HFF-Myc (cell line): ENCODE measurements around the gene CCDC24.

Experiments
- DNase-seq: peaks from one replicate; pipeline ENCODE4 v3.0.0-alpha.2; 2011; ENCODE audit warnings: low read depth; ENCODE audit errors: extremely low read depth
- H3K4me3 ChIP-seq: replicated peaks from 2 replicates; pipeline ENCODE4 v1.5.1; 2011; ENCODE audit warnings: low read depth, mild to moderate bottlenecking, control low read depth, low read length
- TF ChIP-seq, protein P1 (sequence below): IDR thresholded peaks from 2 replicates; pipeline ENCODE4 v1.5.1; 2012; ENCODE audit warnings: mild to moderate bottlenecking, low read depth, low read length, control low read depth; ENCODE audit errors: missing control alignments

Gene CCDC24

DNA sequence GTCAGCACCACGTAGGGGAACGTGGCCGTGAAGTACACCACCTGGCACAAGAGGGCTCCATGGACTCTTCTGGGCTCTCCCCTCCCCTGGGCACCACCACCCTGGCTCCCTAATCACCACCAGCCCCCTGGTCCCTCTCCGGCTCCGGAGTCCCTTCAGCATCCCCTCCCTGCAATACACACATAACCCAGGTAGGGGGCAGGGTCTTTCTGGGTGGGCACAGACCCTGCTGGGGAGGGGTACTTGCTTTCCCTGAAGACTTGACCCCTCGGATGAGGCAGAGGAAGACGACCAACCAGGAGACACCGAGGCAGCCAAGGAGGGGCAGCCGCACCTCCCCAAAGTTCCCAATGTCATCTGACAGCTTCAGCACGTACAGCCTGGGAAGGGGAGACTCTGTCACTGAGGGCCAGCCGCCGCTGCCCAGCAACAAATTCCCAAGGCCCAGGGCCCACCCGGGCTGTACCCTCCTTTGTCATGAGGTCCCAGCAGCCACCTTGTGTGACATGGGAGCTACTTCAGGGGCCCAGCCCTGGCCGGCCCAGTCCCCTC is 11.3 kb downstream of the CCDC24 start:
- H3K4me3 ChIP-seq, result no peak overlapping the region
- no peak for DNase-seq
- TF ChIP-seq, protein P1, sequence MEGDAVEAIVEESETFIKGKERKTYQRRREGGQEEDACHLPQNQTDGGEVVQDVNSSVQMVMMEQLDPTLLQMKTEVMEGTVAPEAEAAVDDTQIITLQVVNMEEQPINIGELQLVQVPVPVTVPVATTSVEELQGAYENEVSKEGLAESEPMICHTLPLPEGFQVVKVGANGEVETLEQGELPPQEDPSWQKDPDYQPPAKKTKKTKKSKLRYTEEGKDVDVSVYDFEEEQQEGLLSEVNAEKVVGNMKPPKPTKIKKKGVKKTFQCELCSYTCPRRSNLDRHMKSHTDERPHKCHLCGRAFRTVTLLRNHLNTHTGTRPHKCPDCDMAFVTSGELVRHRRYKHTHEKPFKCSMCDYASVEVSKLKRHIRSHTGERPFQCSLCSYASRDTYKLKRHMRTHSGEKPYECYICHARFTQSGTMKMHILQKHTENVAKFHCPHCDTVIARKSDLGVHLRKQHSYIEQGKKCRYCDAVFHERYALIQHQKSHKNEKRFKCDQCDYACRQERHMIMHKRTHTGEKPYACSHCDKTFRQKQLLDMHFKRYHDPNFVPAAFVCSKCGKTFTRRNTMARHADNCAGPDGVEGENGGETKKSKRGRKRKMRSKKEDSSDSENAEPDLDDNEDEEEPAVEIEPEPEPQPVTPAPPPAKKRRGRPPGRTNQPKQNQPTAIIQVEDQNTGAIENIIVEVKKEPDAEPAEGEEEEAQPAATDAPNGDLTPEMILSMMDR, result peak; percentile 36

DNA sequence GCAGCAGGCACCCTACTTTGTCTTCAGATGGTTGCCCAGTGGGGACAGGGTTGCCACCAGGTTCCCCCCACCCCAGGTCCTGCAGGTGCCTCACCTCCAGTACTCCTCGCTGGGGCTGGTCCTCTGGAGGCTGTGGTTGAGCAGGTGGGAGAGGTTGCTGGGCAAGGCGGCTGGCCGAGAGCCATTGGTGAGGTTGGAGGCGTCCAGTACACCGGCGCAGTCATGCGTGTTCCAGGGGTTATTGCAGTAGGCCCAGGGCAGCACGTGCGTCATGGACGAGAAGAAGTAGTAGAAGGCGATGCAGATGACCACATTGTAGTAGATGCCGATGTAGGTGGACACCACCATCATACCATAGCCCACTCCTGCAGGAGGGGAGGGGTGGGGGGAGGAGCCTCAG is 16.9 kb downstream of the CCDC24 start:
- no peak for DNase-seq
- no peak overlapping the region for H3K4me3 ChIP-seq
- TF ChIP-seq, protein P1, result no peak

DNA sequence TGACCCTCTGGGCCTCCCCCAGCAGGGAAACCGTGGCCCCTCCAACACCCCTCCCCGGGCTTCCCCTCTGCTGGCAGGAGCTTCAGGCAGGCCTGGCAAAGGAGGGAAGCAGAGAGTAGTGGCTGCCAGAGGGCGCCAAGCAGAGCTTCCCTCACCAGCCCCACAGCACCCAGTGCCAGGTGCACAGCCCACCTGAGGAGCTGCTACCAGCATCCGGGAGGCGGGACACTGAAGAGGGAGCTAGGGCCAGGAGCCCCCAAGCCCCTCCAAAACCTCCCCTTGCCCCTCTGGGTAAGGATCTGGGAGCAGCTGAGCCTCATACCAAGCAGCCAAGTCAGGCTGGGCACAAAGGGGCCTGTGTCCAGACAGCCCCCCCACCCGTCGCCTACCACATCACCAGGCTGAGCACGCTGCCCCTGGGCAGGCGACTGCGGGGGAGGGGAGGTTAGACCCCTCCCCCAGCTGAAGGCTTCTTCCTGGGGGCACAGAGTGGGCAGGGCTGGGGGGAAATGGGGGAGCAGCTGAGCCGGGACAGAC is 19.6 kb downstream of the CCDC24 start:
- no peak overlapping the region for H3K4me3 ChIP-seq
- TF ChIP-seq, protein P1, result no peak
- no peak for DNase-seq

GRCh38 chr1:44012404-44012803 is 21.0 kb downstream of the CCDC24 start:
- no peak for DNase-seq
- TF ChIP-seq, protein P1, result no peak
- no peak overlapping the region for H3K4me3 ChIP-seq

GRCh38 chr1:44012941-44013609 is 21.7 kb downstream of the CCDC24 start:
- no peak for DNase-seq
- TF ChIP-seq, protein P1, result no peak
- H3K4me3 ChIP-seq, result no peak overlapping the region

GRCh38 chr1:44013949-44014348 is 22.6 kb downstream of the CCDC24 start:
- no peak for DNase-seq
- H3K4me3 ChIP-seq, result no peak overlapping the region
- TF ChIP-seq, protein P1, result no peak
